Amygdala (tissue), 56 donors: ENCODE data around the gene RNF220.

ENCODE experiments used
- DNase-seq, 56 donors: peaks; one replicate each; lab custom pipeline; 2025; lab: John Stamatoyannopoulos, UW

RNF220 gene

GRCh38 chr1:44514673-44515072 is 109.6 kb downstream of the RNF220 start:
- no peak for DNase-seq

DNA sequence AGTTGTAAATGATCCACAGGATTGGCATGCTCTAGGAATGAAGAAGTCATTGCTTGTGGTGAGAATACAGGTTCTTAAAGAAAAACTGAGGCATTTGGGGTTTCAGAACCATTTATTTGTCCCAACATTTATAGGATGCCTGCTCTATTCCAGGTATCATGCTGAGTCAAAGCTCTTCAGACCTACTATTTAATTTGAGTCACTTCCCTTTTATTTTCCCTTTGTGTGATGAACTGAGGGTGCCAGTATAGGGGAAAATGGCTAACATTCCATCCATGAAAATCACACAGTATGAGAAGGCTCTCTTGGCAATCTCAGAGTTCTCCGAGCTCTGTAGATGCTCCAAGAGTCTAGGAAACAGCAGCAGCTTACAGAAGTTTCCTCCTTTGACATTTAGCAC is 110.4 kb downstream of the RNF220 start:
- no peak for DNase-seq

DNA sequence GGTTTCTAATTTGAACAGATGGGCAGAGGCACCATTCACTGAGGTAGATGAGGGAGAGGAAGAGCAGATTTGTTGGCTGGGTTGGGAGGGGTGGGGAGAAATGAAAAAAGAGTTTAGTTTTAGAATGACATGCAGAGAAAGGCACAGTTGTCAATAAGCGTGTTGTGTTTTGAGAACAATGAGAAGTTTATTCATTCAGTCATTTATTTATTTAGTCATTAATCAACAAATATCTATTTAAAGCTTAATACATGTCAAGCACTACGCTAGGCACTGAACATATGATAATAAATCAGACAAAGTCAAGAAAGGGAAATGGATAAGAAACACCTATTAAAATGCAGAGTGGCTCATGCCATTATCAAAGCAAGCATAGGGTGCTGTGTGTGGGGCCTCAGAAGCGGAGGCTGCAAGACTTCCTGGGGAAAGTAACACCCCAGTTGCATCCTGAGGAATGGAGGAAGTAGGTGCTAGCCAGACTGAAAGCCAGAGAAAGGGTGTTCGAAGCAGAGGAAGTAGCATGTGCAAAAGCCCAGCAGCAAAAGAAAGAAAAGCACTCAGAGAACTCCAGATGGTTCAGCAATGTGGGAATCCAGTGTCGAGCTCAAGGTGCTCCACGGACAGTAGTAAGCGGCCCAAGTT is 114.1 kb downstream of the RNF220 start:
- peak in 2 of 56 donors; percentile 20 for DNase-seq

GRCh38 chr1:44521378-44522080 is 116.5 kb downstream of the RNF220 start:
- no peak for DNase-seq

DNA sequence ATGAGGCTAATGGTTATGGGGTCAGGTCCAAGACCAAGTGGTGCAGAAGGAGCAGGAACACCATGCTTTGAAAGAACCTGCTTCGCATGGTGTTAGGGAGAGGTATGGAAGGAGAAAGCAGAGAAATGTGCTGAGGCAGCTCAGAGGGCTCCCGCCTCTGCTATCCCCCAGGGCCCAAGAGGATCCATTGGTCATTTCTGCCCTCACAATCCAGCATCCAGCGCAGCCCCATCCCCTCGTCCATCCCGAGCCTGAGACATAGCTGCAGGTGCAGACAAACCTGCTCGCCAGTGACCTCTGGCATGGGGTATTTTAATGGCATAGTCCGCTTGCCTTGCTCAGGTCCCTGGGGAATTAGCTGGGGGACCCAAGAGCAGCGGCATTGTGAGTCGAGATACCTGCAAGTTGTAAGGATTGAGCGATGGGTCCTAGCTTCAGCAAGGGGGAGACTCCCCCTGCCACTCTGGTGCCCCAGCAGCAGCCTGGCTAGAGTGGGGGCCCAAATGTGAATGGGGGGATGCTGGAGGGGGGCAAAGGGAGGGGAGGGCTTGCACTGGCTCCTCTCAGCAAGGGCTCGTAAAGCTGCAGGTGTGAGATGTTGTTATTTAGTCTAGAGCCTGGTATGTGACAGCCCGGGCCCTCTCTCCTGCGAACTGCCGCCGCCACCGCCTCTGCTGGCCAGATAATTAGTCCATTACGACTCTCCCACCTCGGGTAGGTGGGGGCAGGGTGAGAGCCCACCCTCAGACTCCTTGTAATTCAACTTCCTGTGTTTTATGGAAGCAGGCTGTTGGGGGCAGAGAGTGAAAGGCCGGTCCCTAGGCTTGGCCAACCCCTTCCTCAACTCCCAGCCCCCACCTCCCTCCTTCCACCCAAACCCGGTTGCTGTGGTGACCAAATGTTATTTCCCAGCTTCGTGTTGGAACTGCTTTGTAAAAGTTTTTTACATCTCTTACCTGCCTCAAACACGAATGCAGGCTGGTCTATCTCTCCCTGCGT is 118.8 kb downstream of the RNF220 start:
- DNase-seq: peak in 1 of 56 donors; percentile 30

- DNase-seq: peak in 5 of 56 donors; percentile 12 to 53 (median 24)
Measured at GRCh38 chr1:44524655-44525500, 119.8 kb downstream of the RNF220 start.

DNA sequence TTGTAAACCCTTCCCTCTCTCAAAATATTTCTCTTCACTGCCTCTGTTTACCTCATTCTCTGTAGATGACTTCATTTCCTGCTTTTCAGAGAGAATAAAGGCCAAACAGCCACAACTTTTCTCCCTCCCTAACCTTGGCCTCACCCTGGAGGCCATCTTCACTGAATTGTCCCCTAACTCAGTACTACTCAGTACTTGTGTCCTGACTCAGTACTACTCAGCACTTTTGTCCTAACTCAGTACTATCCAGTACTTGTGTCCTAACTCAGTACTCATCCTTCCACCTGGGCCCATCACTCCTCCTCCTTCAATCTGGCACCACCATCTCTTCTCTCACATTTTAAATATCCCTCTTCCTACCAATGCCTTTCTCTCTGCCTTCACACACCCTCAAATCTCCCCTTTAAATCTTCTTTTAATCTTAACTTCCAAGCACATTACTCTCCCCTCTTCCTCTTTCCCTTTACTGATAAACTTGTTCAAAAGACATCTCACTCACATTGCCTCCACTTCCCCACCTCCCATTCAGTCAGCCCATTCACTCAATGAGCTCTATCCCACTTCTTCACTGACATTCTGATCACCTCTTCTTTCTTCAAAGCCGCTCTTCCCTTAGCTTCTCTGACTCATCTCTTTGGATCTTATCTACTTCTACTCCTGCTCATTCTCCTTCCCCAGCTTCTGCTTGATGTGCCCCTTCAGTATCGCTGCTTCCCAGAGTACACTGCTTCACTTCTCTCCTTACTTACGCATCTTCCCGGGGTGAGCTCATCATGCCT is 121.4 kb downstream of the RNF220 start:
- no peak for DNase-seq

- DNase-seq: no peak
Measured at GRCh38 chr1:44531785-44532566, 126.9 kb downstream of the RNF220 start.

GRCh38 chr1:44532567-44532944 is 127.5 kb downstream of the RNF220 start:
- peak in 5 of 56 donors; percentile 25 to 52 (median 31) for DNase-seq

DNA sequence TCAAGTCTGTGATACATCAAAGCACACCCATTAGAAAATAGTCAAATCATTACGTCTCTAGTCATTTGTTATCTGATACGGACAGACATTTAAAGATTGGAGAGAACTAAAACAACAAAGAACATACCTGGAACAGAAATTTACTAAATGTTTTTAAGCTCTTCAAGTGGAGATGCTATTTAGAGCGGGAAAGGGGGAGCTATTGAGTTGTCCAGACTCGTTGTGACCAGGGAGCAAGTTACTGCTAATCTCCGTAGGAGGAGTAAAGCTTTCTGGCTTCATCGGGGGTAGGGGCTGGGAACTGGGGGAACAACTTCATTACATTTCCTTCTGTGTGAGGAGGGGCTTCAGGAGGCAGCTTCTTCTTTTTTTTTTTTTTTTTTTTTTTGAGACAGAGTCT is 129.7 kb downstream of the RNF220 start:
- no peak for DNase-seq

GRCh38 chr1:44536357-44537209 is 131.5 kb downstream of the RNF220 start:
- DNase-seq: no peak

- DNase-seq: no peak
Measured at GRCh38 chr1:44537538-44537937, 132.5 kb downstream of the RNF220 start.

GRCh38 chr1:44537956-44538355 is 132.9 kb downstream of the RNF220 start:
- DNase-seq: no peak

GRCh38 chr1:44539991-44540730 is 135.1 kb downstream of the RNF220 start:
- DNase-seq: no peak

DNA sequence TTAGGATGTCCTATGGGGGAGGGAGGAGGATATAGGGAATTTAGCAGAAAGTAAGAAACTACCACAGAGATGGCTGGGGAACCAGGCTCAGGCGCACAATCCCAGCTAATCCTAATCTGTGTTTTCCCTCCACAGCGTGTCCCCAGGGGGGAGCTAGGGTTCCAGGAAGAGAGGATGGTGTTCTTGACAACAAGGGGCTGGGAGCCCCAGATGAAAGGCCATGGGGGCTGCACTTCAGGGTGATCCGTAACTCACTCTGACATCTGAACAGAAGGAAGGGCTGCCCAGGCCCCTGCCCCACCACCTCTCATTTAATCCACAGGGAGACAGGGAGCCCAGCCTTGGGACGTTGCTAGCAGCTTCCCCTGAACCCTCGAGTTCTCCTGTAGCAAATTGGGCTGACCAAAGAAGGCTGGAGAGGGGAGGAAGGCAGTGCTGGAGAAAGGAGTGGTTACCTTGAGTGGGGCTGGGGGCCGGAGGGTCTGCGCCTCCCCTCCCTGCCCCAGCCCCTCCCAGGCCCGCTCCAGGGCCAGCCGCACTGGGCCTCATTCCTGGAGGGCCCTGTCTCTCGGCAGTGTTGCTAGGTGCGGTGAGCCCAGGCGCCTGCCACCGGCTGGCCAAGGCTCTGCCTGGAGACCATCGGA is 137.5 kb downstream of the RNF220 start:
- DNase-seq: peak in 5 of 56 donors; percentile 29 to 43 (median 29)

DNA sequence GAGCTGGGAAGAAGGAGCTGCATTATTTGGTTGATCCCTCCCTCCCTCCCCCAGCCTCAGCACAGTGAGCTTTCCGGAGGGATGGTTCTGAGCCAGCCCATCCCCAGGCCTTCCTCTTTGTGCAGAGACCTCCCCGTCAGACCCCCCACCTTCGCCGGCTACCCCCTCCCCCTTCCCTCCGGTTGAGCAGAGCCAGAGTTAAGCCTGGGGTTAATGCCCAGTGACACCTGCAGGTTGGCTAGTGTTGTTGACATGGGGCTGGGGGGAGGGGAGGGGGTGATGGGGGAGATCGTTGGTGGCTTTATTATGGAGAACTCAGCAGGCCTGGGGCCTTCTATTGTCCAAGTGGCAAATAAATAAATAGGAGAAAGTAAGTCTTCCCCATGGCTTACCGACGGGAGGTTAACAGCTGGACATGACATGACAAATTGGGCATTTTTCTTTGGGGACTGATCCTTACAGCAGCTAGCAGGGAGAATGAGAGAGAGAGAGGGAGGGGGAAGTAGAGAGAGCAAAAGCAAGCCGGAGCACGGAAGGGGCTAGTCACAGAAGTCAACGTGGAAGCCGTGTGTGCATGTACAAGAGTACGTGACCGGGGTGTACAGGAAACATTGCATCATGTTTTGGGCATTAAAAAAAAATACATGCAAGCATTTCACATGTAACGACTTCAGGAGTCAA is 138.1 kb downstream of the RNF220 start:
- peak in 9 of 56 donors; percentile 16 to 39 (median 31) for DNase-seq
